ENCODE measurements around the gene CEP112. TPM values are rescaled to one million over a fixed set of nuclear protein-coding genes. Genes with fewer than 3 reads are reported as not detected.

CEP112 gene
- total and polyA plus RNA-seq, 2 donors (not counting 3 experiments of a cell fraction or from before 2014, with no cell fraction given), result 1.5 to 25.3 TPM

DNA sequence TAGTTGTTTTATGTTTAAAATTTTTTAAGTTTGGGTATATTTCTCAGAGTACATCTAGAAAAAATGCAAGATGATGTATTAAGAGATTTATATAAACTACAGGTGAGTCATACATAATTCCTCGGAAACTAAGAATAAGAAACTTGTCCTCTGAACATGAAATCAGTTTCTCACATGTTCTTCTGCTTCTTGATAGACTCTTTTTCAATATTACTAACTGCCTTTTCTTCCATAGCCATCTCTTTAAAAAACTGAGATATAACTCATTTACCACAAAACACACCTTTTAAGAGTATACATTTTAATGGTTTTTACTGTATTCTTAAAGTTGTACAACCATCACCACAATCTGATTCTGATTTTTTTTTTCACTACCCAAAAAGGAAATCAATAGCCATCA lies 392.1 kb downstream of the CEP112 start:
- Histone ChIP-seq H3K9me3 (replicated peaks; ENCODE audit: control insufficient read depth, insufficient read depth, low read length) (peaks cover 3% of the 10 kb centered on the region), H3K27me3 (ENCODE audit: control insufficient read depth in 2 of 2, insufficient read depth in 2 of 2, low read length in 2 of 2) (no peaks in the 10 kb centered on the region), H3K79me2 (ENCODE audit: control insufficient read depth, insufficient read depth, low read length) (no peaks in the 10 kb centered on the region), H3K4me1 (ENCODE audit: control insufficient read depth, extremely low read depth, insufficient read depth, low read length) (peaks cover 3% of the 10 kb centered on the region), H2AFZ (ENCODE audit: low read depth, low read length) (no peak overlapping the region), H3K27ac (ENCODE audit: insufficient read depth, low read depth, low read length) (no peak overlapping the region), H3K36me3 (ENCODE audit: control insufficient read depth in 2 of 2, extremely low read depth in 1 of 2, insufficient read depth in 2 of 2, low read length in 2 of 2) (no peaks in the 10 kb centered on the region), H3K4me2 (ENCODE audit: insufficient read depth, low read length) (no peak overlapping the region), H4K20me1 (replicated peaks; ENCODE audit: control insufficient read depth, extremely low read depth, insufficient read depth, low read length) (no peaks in the 10 kb centered on the region), H3K9ac (replicated peaks; ENCODE audit: extremely low read depth, insufficient read depth, low read length) (no peak overlapping the region), H3K4me3 (replicated peaks in 1 of 3; ENCODE audit: insufficient read depth in 1 of 3, low read depth in 1 of 3, low read length in 3 of 3) (no peak overlapping the region), H3K9me1 (replicated peaks; ENCODE audit: control insufficient read depth, extremely low read depth, insufficient read depth, low read length) (no peaks in the 10 kb centered on the region)
- FAIRE-seq, result no peak
- intact Hi-C loops (cut with micrococcal nuclease), result no loop called here
- no peak for DNase-seq (ENCODE audit: low read depth, low spot score)
- no peak for TF ChIP-seq JUN (IDR thresholded peaks at IDR 0.05; ENCODE audit: borderline replicate concordance, insufficient read depth, insufficient read length, low read depth)
- no peak for TF ChIP-seq POLR2A (IDR thresholded peaks at IDR 0.05; ENCODE audit: low read depth, low read length)
- TF ChIP-seq GATA2 (IDR thresholded peaks at IDR 0.05; ENCODE audit: insufficient read depth, insufficient read length, low read depth, low read length), result no peak
- no peak for TF ChIP-seq CTCF (IDR thresholded peaks at IDR 0.05; ENCODE audit: extremely low read depth in 1 of 2, insufficient read depth in 1 of 2, low read depth in 1 of 2, low read length in 2 of 2)
- dilution Hi-C loops (cut with MboI; ENCODE audit: extremely low pct_ligation_motif_present, low sequenced_read_pairs), result no loop called here
- ChIA-PET POLR2A (no interaction called here), CTCF (no interaction called here)
- no TSS peak for BruUV-seq (replicated peaks)

- DNase-seq (ENCODE audit: low read depth, low spot score) (no peak), FAIRE-seq (no peak)
- H4K20me1 ChIP-seq (replicated peaks; ENCODE audit: control insufficient read depth, extremely low read depth, insufficient read depth, low read length), result no peaks in the 10 kb centered on the region
- dilution Hi-C loops (cut with MboI; ENCODE audit: extremely low pct_ligation_motif_present, low sequenced_read_pairs) (no loop called here), intact Hi-C loops (cut with micrococcal nuclease) (no loop called here)
- H3K4me3 ChIP-seq (replicated peaks in 1 of 3; ENCODE audit: insufficient read depth in 1 of 3, low read depth in 1 of 3, low read length in 3 of 3), result no peak overlapping the region
- H2AFZ ChIP-seq (ENCODE audit: low read depth, low read length), result no peak overlapping the region
- TF ChIP-seq POLR2AphosphoS5 (IDR thresholded peaks at IDR 0.05; ENCODE audit: insufficient read depth, low read depth, low read length) (no peak), POLR2A (IDR thresholded peaks at IDR 0.05; ENCODE audit: low read depth, low read length) (no peak), JUN (IDR thresholded peaks at IDR 0.05; ENCODE audit: borderline replicate concordance, insufficient read depth, insufficient read length, low read depth) (no peak), MYC (IDR thresholded peaks at IDR 0.05; ENCODE audit: low read depth, low read length) (no peak), GATA2 (IDR thresholded peaks at IDR 0.05; ENCODE audit: insufficient read depth, insufficient read length, low read depth, low read length) (no peak), MAX (IDR thresholded peaks at IDR 0.05; ENCODE audit: insufficient read depth, insufficient read length) (no peak), EZH2 (IDR thresholded peaks at IDR 0.05; ENCODE audit: borderline replicate concordance, low read depth, low read length, severe bottlenecking) (no peak), FOS (IDR thresholded peaks at IDR 0.05; ENCODE audit: borderline replicate concordance, insufficient read depth, low read length) (no peak), CTCF (IDR thresholded peaks at IDR 0.05; ENCODE audit: extremely low read depth in 1 of 2, insufficient read depth in 1 of 2, low read depth in 1 of 2, low read length in 2 of 2) (no peak)
- ChIA-PET CTCF (interaction anchor here (1.2 kb wide), 1 partner anchor 9 kb away, joined by 3 read pairs; no protein-coding TSS in a partner anchor), POLR2A (no interaction called here)
- no peak overlapping the region for H3K9ac ChIP-seq (replicated peaks; ENCODE audit: extremely low read depth, insufficient read depth, low read length)
- no peak overlapping the region for H3K27ac ChIP-seq (ENCODE audit: insufficient read depth, low read depth, low read length)
- H3K4me1 ChIP-seq (ENCODE audit: control insufficient read depth, extremely low read depth, insufficient read depth, low read length), result peaks cover 3% of the 10 kb centered on the region
- BruUV-seq (replicated peaks), result no TSS peak
- H3K9me3 ChIP-seq (replicated peaks; ENCODE audit: control insufficient read depth, insufficient read depth, low read length), result peaks cover 3% of the 10 kb centered on the region
- no peaks in the 10 kb centered on the region for H3K27me3 ChIP-seq (ENCODE audit: control insufficient read depth in 2 of 2, insufficient read depth in 2 of 2, low read length in 2 of 2)
- H3K9me1 ChIP-seq (replicated peaks; ENCODE audit: control insufficient read depth, extremely low read depth, insufficient read depth, low read length), result no peaks in the 10 kb centered on the region
- H3K79me2 ChIP-seq (ENCODE audit: control insufficient read depth, insufficient read depth, low read length), result no peaks in the 10 kb centered on the region
- no peaks in the 10 kb centered on the region for H3K36me3 ChIP-seq (ENCODE audit: control insufficient read depth in 2 of 2, extremely low read depth in 1 of 2, insufficient read depth in 2 of 2, low read length in 2 of 2)
- H3K4me2 ChIP-seq (ENCODE audit: insufficient read depth, low read length), result no peak overlapping the region
These were observed 392.5 kb downstream of the CEP112 start for GRCh38 chr17:65799454-65799853.

All from endothelial cell of umbilical vein (primary cell).